ENCODE data around the gene ZNF185. TPM values are rescaled to one million over a fixed set of nuclear protein-coding genes. Genes with fewer than 3 reads are reported as not detected.

The ZNF185 gene
- polyA plus RNA-seq, 1 donor from 2014 or later = 2.8 TPM

GRCh38 chrX:152942077-152942442 lies 44.2 kb downstream of the ZNF185 start:
- Histone ChIP-seq H3K27me3 (ENCODE audit: insufficient read depth, low read depth, low read length) (no peaks in the 10 kb centered on the region), H3K27ac (ENCODE audit: low read length) (peak overlapping the region; percentile 49), H3K36me3 (ENCODE audit: insufficient read depth, low read length) (no peaks in the 10 kb centered on the region), H3K79me2 (replicated peaks; ENCODE audit: insufficient read depth, low read length) (no peaks in the 10 kb centered on the region), H3F3A (ENCODE audit: insufficient read depth, low read length, poor library complexity, severe bottlenecking) (no peaks in the 10 kb centered on the region), H3K9ac (ENCODE audit: low read length) (peak overlapping the region; percentile 72), H3K4me2 (ENCODE audit: low read length) (no peak overlapping the region), H4K20me1 (ENCODE audit: insufficient read depth) (no peaks in the 10 kb centered on the region), H3K4me3 (ENCODE audit: low read length) (peak overlapping the region; percentile 70), H3K9me2 (ENCODE audit: insufficient read depth, low read length) (no peaks in the 10 kb centered on the region), H3K9me3 (ENCODE audit: low read length) (no peaks in the 10 kb centered on the region), H2AFZ (ENCODE audit: low read depth, low read length) (peak overlapping the region; percentile 51)
- TF ChIP-seq REST (IDR thresholded peaks at IDR 0.05; ENCODE audit: borderline replicate concordance) (no peak), CTCF (IDR thresholded peaks at IDR 0.05; ENCODE audit: poor library complexity, severe bottlenecking) (no peak), RAD21 (conservative IDR thresholded peaks at IDR 0.05) (no peak), SMC3 (conservative IDR thresholded peaks at IDR 0.05; ENCODE audit: poor library complexity) (no peak), POLR2AphosphoS5 (IDR thresholded peaks at IDR 0.05) (no peak), EP300 (conservative IDR thresholded peaks at IDR 0.05; ENCODE audit: poor library complexity, severe bottlenecking) (no peak), MXI1 (conservative IDR thresholded peaks at IDR 0.05; ENCODE audit: poor library complexity, severe bottlenecking) (no peak), EZH2 (IDR thresholded peaks at IDR 0.05; ENCODE audit: borderline replicate concordance, insufficient read depth, low read length, poor library complexity, severe bottlenecking) (no peak), TAF1 (IDR thresholded peaks at IDR 0.05; ENCODE audit: low read depth) (no peak)

- H3K27me3 ChIP-seq (ENCODE audit: insufficient read depth, low read depth, low read length) = no peaks in the 10 kb centered on the region
Observed at GRCh38 chrX:152943826-152944225, 46.0 kb downstream of the ZNF185 start.

More at GRCh38 chrX:152943826-152944225, 46.0 kb downstream of the ZNF185 start:
- H3K79me2 ChIP-seq (replicated peaks; ENCODE audit: insufficient read depth, low read length) = no peaks in the 10 kb centered on the region
- no peaks in the 10 kb centered on the region for H3K36me3 ChIP-seq (ENCODE audit: insufficient read depth, low read length)
- no peaks in the 10 kb centered on the region for H4K20me1 ChIP-seq (ENCODE audit: insufficient read depth)
- H2AFZ ChIP-seq (ENCODE audit: low read depth, low read length) = no peak overlapping the region
- H3F3A ChIP-seq (ENCODE audit: insufficient read depth, low read length, poor library complexity, severe bottlenecking) = no peaks in the 10 kb centered on the region
- no peak overlapping the region for H3K4me2 ChIP-seq (ENCODE audit: low read length)
- H3K27ac ChIP-seq (ENCODE audit: low read length) = no peak overlapping the region
- TF ChIP-seq EP300 (conservative IDR thresholded peaks at IDR 0.05; ENCODE audit: poor library complexity, severe bottlenecking) (no peak), EZH2 (IDR thresholded peaks at IDR 0.05; ENCODE audit: borderline replicate concordance, insufficient read depth, low read length, poor library complexity, severe bottlenecking) (no peak), POLR2AphosphoS5 (IDR thresholded peaks at IDR 0.05) (no peak), CTCF (IDR thresholded peaks at IDR 0.05; ENCODE audit: poor library complexity, severe bottlenecking) (no peak), RAD21 (conservative IDR thresholded peaks at IDR 0.05) (no peak), MXI1 (conservative IDR thresholded peaks at IDR 0.05; ENCODE audit: poor library complexity, severe bottlenecking) (no peak), TAF1 (IDR thresholded peaks at IDR 0.05; ENCODE audit: low read depth) (no peak), SMC3 (conservative IDR thresholded peaks at IDR 0.05; ENCODE audit: poor library complexity) (no peak), REST (IDR thresholded peaks at IDR 0.05; ENCODE audit: borderline replicate concordance) (no peak)
- H3K9me3 ChIP-seq (ENCODE audit: low read length) = no peaks in the 10 kb centered on the region
- no peaks in the 10 kb centered on the region for H3K9me2 ChIP-seq (ENCODE audit: insufficient read depth, low read length)
- H3K9ac ChIP-seq (ENCODE audit: low read length) = no peak overlapping the region
- no peak overlapping the region for H3K4me3 ChIP-seq (ENCODE audit: low read length)
